ENCODE measurements around the gene CEMIP. TPM values are rescaled to one million over a fixed set of nuclear protein-coding genes. Genes with fewer than 3 reads are reported as not detected.
A peak's percentile ranks its signal among the peaks of the same experiment; 100 is the strongest.

The CEMIP gene
- polyA plus RNA-seq, 1 donor (not counting 4 experiments of a cell fraction or from before 2014, with no cell fraction given) = 2.3 TPM

GRCh38 chr15:80921736-80922410 is 142.7 kb downstream of the CEMIP start:
- no peak for DNase-seq (ENCODE audit: low read depth, low spot score)
- Histone ChIP-seq H3K4me2 (ENCODE audit: control insufficient read depth, extremely low read depth, insufficient read depth, low read depth, low read length) (no peak overlapping the region), H4K20me1 (ENCODE audit: control insufficient read depth, extremely low read depth, insufficient read depth, low read length) (no peaks in the 10 kb centered on the region), H3K27ac (ENCODE audit: control insufficient read depth, insufficient read depth, low read length) (no peak overlapping the region), H3K9me1 (ENCODE audit: control insufficient read depth, extremely low read depth, insufficient read depth, low read length) (no peaks in the 10 kb centered on the region), H3K27me3 (ENCODE audit: control insufficient read depth, extremely low read depth, insufficient read depth, low read length) (no peaks in the 10 kb centered on the region), H3K4me1 (ENCODE audit: control insufficient read depth, extremely low read depth, insufficient read depth, low read length) (peaks cover 4% of the 10 kb centered on the region), H3K79me2 (ENCODE audit: control insufficient read depth, insufficient read depth, low read length) (no peaks in the 10 kb centered on the region), H3K36me3 (ENCODE audit: control insufficient read depth in 2 of 2, extremely low read depth in 1 of 2, insufficient read depth in 2 of 2, low read length in 2 of 2) (no peaks in the 10 kb centered on the region), H3K9ac (ENCODE audit: control insufficient read depth, extremely low read depth, insufficient read depth, low read length) (no peak overlapping the region), H3K9me3 (ENCODE audit: control insufficient read depth, low read depth, low read length) (no peaks in the 10 kb centered on the region), H3K4me3 (ENCODE audit: control insufficient read depth in 2 of 3, extremely low read depth in 1 of 3, insufficient read depth in 2 of 3, low read depth in 1 of 3, low read length in 3 of 3) (no peak overlapping the region), H2AFZ (ENCODE audit: control insufficient read depth, low read length) (no peak overlapping the region)
- TF ChIP-seq, protein P1, sequence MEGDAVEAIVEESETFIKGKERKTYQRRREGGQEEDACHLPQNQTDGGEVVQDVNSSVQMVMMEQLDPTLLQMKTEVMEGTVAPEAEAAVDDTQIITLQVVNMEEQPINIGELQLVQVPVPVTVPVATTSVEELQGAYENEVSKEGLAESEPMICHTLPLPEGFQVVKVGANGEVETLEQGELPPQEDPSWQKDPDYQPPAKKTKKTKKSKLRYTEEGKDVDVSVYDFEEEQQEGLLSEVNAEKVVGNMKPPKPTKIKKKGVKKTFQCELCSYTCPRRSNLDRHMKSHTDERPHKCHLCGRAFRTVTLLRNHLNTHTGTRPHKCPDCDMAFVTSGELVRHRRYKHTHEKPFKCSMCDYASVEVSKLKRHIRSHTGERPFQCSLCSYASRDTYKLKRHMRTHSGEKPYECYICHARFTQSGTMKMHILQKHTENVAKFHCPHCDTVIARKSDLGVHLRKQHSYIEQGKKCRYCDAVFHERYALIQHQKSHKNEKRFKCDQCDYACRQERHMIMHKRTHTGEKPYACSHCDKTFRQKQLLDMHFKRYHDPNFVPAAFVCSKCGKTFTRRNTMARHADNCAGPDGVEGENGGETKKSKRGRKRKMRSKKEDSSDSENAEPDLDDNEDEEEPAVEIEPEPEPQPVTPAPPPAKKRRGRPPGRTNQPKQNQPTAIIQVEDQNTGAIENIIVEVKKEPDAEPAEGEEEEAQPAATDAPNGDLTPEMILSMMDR (optimal IDR thresholded peaks at IDR 0.05 in 1 of 3, IDR thresholded peaks at IDR 0.05 in 1 of 3, conservative IDR thresholded peaks at IDR 0.05 in 1 of 3; ENCODE audit: extremely low read depth in 1 of 3, insufficient read depth in 2 of 3, low read length in 3 of 3) = no peak
- TF ChIP-seq EZH2 (IDR thresholded peaks at IDR 0.05; ENCODE audit: low read length) = no peak
- dilution Hi-C loops (cut with MboI; ENCODE audit: extremely low pct_ligation_motif_present, low sequenced_read_pairs) = no loop called here
- no peak for FAIRE-seq

DNA sequence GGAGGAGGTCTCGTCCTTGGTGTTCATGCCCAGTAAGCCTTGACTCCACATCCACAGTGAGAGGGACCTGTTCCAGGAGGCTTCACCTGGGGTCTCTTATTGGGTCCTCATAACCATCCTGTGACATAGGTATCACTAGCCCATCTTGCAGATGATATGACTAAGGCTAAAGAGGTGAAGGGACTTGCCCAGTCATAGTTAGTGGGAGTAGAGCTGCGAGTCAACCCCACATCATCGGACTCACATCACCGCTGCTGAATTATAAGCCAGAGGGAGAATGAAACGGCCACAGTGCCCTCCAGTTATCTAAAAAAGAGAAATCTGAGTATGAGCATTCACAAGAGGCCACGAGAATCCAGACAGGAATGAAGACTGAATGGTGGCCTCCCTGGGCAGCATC is 144.5 kb downstream of the CEMIP start:
- H3K36me3 ChIP-seq (ENCODE audit: control insufficient read depth in 2 of 2, extremely low read depth in 1 of 2, insufficient read depth in 2 of 2, low read length in 2 of 2) = no peaks in the 10 kb centered on the region
- no peak for TF ChIP-seq EZH2 (IDR thresholded peaks at IDR 0.05; ENCODE audit: low read length)
- TF ChIP-seq, protein P1 (optimal IDR thresholded peaks at IDR 0.05 in 1 of 3, IDR thresholded peaks at IDR 0.05 in 1 of 3, conservative IDR thresholded peaks at IDR 0.05 in 1 of 3; ENCODE audit: extremely low read depth in 1 of 3, insufficient read depth in 2 of 3, low read length in 3 of 3) = no peak
- H3K27me3 ChIP-seq (ENCODE audit: control insufficient read depth, extremely low read depth, insufficient read depth, low read length) = no peaks in the 10 kb centered on the region
- H3K79me2 ChIP-seq (ENCODE audit: control insufficient read depth, insufficient read depth, low read length) = no peaks in the 10 kb centered on the region
- H3K9ac ChIP-seq (ENCODE audit: control insufficient read depth, extremely low read depth, insufficient read depth, low read length) = no peak overlapping the region
- DNase-seq (ENCODE audit: low read depth, low spot score) (peak; percentile 11), FAIRE-seq (no peak)
- no peak overlapping the region for H3K27ac ChIP-seq (ENCODE audit: control insufficient read depth, insufficient read depth, low read length)
- H3K4me1 ChIP-seq (ENCODE audit: control insufficient read depth, extremely low read depth, insufficient read depth, low read length) = peaks cover 4% of the 10 kb centered on the region
- dilution Hi-C loops (cut with MboI; ENCODE audit: extremely low pct_ligation_motif_present, low sequenced_read_pairs) = no loop called here
- H2AFZ ChIP-seq (ENCODE audit: control insufficient read depth, low read length) = no peak overlapping the region
- H3K4me3 ChIP-seq (ENCODE audit: control insufficient read depth in 2 of 3, extremely low read depth in 1 of 3, insufficient read depth in 2 of 3, low read depth in 1 of 3, low read length in 3 of 3) = no peak overlapping the region
- no peaks in the 10 kb centered on the region for H3K9me1 ChIP-seq (ENCODE audit: control insufficient read depth, extremely low read depth, insufficient read depth, low read length)
- H4K20me1 ChIP-seq (ENCODE audit: control insufficient read depth, extremely low read depth, insufficient read depth, low read length) = no peaks in the 10 kb centered on the region
- H3K4me2 ChIP-seq (ENCODE audit: control insufficient read depth, extremely low read depth, insufficient read depth, low read depth, low read length) = no peak overlapping the region
- H3K9me3 ChIP-seq (ENCODE audit: control insufficient read depth, low read depth, low read length) = no peaks in the 10 kb centered on the region

All from keratinocyte (primary cell).